Left kidney (tissue), 8 donors: Measurements from ENCODE around the gene MAIP1. TPM values are rescaled to one million over a fixed set of nuclear protein-coding genes. Genes with fewer than 3 reads are reported as not detected.
"Not testable (repeated sequence)": the region's sequence is repeated elsewhere in the genome, so short reads cannot be mapped to it uniquely, and the experiment has no call there.

Source experiments
- DNase-seq: peaks from one replicate; pipeline ENCODE4 v3.0.0-alpha.2; 2013
- long read RNA-seq, 8 donors: transcript quantifications; one replicate each; lab custom pipeline, GENCODE V29; 2026
- polyA plus RNA-seq: library from polyadenylated mRNA; unstranded; fragments of 120-200 nt; gene quantifications from one replicate; pipeline ENCODE4 v1.2.1, GENCODE V29; 2013; ENCODE audit not compliant: insufficient read length

The MAIP1 gene, protein sequence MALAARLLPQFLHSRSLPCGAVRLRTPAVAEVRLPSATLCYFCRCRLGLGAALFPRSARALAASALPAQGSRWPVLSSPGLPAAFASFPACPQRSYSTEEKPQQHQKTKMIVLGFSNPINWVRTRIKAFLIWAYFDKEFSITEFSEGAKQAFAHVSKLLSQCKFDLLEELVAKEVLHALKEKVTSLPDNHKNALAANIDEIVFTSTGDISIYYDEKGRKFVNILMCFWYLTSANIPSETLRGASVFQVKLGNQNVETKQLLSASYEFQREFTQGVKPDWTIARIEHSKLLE
- polyA plus RNA-seq, result 33.5 TPM
- long read RNA-seq, donor 1, transcript MAIP1-202 (5 exons, 1,386 nt), result major isoform, 9 of 9 reads
- long read RNA-seq, donor 1, partial matches to known transcripts, result 0 of 9 reads
- long read RNA-seq, donor 1, other reads (novel, unspliced or antisense), result 0 of 9 reads
- long read RNA-seq, donor 2, transcript MAIP1-202 (5 exons, 1,386 nt), result major isoform, 7 of 7 reads
- long read RNA-seq, donor 2, partial matches to known transcripts, result 0 of 7 reads
- long read RNA-seq, donor 2, other reads (novel, unspliced or antisense), result 0 of 7 reads
- long read RNA-seq, donor 3, transcript MAIP1-202 (5 exons, 1,386 nt), result major isoform, 11 of 11 reads
- long read RNA-seq, donor 3, partial matches to known transcripts, result 0 of 11 reads
- long read RNA-seq, donor 3, other reads (novel, unspliced or antisense), result 0 of 11 reads
- long read RNA-seq, donor 4, result 0 reads
- long read RNA-seq, donor 5, transcript MAIP1-202 (5 exons, 1,386 nt), result major isoform, 12 of 12 reads
- long read RNA-seq, donor 5, partial matches to known transcripts, result 0 of 12 reads
- long read RNA-seq, donor 5, other reads (novel, unspliced or antisense), result 0 of 12 reads
- long read RNA-seq, donor 6, transcript MAIP1-202 (5 exons, 1,386 nt), result major isoform, 14 of 19 reads
- long read RNA-seq, donor 6, partial matches to known transcripts, result 5 of 19 reads
- long read RNA-seq, donor 6, other reads (novel, unspliced or antisense), result 0 of 19 reads
- long read RNA-seq, donor 7, transcript MAIP1-202 (5 exons, 1,386 nt), result major isoform, 13 of 13 reads
- long read RNA-seq, donor 7, partial matches to known transcripts, result 0 of 13 reads
- long read RNA-seq, donor 7, other reads (novel, unspliced or antisense), result 0 of 13 reads
- long read RNA-seq, donor 8, partial matches to known transcripts, result 0 of 2 reads
- long read RNA-seq, donor 8, other reads (novel, unspliced or antisense), result 0 of 2 reads

- DNase-seq, result peak; percentile 82
Measured at GRCh38 chr2:199955339-199956061, at the start of gene MAIP1, which contains the start of gene TYW5. Gene MAIP1, plus strand, starts transcription at chr2:199955582. Its CDS starts 217 bp downstream, at chr2:199955799. Gene TYW5, minus strand, starts transcription at chr2:199955491. Its CDS starts 21 bp downstream, at chr2:199955470.

DNA sequence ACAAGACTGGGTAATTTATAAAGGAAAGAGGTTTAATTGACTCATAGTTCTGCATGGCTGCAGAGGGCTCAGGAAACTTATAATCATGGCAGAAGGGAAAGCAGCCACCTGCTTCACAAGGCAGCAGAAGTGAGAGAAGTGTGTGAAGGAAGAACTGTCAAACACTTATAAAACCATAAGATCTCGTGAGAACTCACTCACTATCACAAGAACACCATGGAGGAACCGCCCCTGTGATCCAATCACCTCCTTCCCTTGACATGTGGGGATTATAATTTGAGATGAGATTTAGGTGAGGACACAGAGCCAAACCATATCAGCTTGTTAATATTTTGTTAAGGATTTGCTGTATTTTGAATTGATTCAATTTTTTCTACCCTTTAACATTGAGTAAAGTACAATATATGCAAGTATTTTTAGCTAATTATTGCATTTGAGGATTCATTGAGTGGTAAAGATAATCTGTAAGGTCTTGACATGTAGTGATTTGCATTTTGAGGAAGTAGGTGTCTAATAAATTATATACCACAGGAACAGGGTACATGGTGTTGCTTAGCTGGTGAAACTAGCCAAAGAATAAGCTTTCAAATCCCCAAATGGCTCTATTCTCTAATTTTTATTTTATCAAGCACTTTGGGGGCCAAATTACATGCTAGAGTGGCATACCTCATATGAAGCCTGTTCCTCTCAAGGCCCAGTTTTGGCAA, 48.2 kb upstream of the MAIP1 start:
- DNase-seq, result no peak

GRCh38 chr2:199910338-199911051, 44.9 kb upstream of the MAIP1 start:
- no peak for DNase-seq

- peak; percentile 95 for DNase-seq
Measured at GRCh38 chr2:199911052-199911876, 44.1 kb upstream of the MAIP1 start, which contains the start of gene C2orf69. Gene C2orf69, plus strand, starts transcription at chr2:199911293. Its CDS starts 146 bp downstream, at chr2:199911439.

DNA sequence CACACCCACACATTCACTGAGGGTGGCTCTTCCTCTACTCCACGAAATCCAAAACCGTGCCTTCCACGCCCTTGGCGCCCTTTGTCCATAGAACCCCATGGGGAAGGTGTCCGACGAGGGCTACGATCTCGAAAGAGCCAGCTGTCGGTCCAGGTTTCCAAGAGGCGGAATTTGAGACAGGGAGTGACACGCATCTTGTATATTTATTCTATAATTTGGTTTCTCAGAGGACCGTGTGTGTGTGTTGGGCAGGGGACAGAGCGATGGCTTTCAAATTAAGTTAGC, 43.6 kb upstream of the MAIP1 start:
- DNase-seq, result no peak

- not testable (repeated sequence) for DNase-seq
Measured at GRCh38 chr2:199912553-199913114, 42.7 kb upstream of the MAIP1 start.

DNA sequence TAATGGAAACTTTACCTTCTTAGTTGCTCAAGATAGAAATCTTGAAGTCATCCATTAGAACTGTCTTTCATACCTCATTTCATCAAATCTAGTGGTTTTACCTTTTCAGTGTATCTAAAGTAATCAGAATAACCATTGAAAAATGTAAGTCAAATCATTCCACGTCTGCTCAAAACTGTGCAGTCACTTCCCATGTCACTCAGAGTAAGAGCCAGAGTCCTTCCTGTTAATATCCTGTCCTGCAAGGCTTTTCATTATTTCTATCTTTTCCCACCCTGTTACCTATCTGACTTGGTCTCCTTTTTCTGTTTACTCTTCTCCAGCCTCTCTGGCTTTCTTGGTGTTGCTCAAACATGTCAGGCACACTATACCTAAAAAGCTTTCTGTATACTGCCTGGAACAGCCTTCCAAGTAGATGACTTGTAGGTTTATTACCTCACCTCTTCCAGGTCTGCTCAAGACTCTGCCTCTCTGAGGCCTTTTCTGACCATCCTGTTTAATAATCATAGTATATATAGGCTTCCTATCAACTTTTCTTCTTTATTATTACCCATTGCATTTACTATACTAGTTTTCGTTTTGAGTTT, 40.9 kb upstream of the MAIP1 start:
- no peak for DNase-seq

GRCh38 chr2:199916980-199917379, 38.4 kb upstream of the MAIP1 start:
- DNase-seq, result no peak

GRCh38 chr2:199922856-199923255, 32.5 kb upstream of the MAIP1 start:
- no peak for DNase-seq

- DNase-seq, result no peak
Measured at GRCh38 chr2:199923924-199924323, 31.5 kb upstream of the MAIP1 start.

DNA sequence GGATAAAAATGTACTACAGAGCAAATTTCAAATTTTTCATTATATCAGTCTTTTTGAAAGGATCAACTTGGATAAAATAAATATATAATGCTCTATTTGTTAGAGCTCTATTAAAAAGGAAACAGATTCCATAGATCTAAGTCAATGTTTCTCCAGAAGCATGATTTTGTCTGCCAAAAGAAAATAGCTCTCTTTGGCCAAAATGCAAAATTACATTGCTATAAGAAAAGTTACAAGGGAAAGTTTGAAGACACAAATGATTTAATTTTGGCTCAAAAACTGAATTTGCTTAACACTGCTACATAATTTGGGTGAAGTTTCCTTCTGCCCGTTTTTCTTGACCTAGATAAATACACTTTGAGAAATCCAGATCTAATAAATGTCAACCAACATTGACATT, 28.6 kb upstream of the MAIP1 start:
- DNase-seq, result no peak

DNA sequence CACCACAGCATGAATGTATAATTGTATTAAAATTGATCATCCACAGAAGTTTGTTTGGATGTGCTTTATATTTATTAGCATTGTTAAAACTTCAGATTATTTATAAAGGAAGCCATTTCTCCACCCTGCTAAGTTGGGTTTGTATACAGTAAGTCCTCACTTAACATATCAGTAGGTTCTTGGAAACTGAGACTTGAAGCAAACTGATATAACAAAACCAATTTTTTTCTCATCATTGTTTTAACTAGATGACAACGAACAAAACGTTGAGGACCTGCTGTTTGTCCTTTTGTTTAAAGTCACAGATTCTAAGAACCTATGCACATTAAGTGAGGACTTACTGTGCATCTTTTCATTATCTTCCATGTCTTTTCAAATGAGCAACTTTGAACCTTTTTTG, 27.2 kb upstream of the MAIP1 start:
- no peak for DNase-seq

DNA sequence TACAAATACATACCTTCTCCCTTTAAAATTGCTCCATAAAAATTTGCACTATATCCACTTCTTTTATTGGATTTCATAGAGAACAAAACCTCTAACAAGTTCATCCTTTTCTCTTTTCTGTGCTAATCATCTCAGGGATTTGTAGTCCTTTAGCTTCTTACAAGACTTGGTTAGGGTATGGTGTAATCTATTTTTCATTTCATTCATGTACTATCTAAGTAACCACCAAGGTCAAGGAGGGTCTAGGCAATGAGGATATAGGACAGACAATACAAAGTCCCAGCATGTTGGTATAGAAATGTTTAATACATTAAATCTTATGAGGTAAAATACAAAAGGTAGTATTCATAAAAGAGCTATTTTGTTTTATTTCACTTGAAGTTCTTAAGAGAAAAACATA, 26.8 kb upstream of the MAIP1 start:
- no peak for DNase-seq

DNA sequence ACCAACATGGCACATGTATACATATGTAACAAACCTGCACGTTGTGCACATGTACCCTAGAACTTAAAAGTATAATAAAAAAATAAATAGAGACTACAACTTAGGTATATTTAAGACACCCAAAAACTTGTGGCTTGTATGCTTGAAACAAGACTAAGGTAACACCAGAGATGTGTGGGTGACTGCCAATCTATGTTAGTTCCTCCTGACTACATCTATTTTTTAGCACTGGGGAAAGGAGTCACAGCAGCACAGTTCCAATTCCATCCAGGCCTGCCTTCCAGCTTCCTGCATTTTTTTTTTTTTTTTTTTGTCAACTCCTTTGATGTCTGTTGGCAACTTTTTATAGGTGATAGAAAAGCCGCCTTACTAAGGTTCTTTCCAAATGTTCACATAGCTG, 26.1 kb upstream of the MAIP1 start:
- DNase-seq, result no peak

- no peak for DNase-seq
Measured at GRCh38 chr2:199932312-199932855, 23.0 kb upstream of the MAIP1 start.

- DNase-seq, result no peak
Measured at GRCh38 chr2:199933466-199933865, 21.9 kb upstream of the MAIP1 start.

- DNase-seq, result no peak
Measured at GRCh38 chr2:199936554-199936953, 18.8 kb upstream of the MAIP1 start.

DNA sequence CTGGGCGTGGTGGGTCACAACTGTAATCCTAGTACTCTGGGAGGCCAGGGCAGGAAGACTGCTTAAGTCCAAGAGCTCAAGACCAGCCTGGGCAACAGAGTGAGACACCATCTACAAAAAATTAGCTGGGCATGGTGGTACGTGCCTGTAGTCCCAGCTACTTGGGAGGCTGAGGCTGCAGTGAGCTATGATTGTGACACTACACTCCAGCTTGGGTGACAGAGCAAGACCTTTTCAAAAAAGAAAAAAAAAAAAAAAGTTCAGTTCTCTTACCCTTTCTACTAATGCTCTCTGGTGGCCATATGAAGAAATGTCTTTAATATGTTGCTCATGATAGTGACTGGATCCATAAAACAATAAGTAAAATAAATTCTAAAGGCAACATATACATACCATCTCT, 15.0 kb upstream of the MAIP1 start:
- DNase-seq, result no peak
